ENCODE data around the gene ATP13A4. TPM values are rescaled to one million over a fixed set of nuclear protein-coding genes. Genes with fewer than 3 reads are reported as not detected.
"Not testable (repeated sequence)": the region's sequence is repeated elsewhere in the genome, so short reads cannot be mapped to it uniquely, and the experiment has no call there.

Gene ATP13A4
- polyA plus RNA-seq, 1 donor, result 0.48 TPM

- no peak for DNase-seq (ENCODE audit: low read depth)
These were observed 6.2 kb upstream of the ATP13A4 start for GRCh38 chr3:193560870-193561269.

- no peak for DNase-seq (ENCODE audit: low read depth)
These were observed 5.4 kb upstream of the ATP13A4 start for GRCh38 chr3:193560091-193560490.

- DNase-seq (ENCODE audit: low read depth), result no peak
These were observed 4.4 kb upstream of the ATP13A4 start for GRCh38 chr3:193559100-193559499.

- DNase-seq (ENCODE audit: low read depth), result no peak
These were observed 2.1 kb upstream of the ATP13A4 start for GRCh38 chr3:193556841-193557240.

GRCh38 chr3:193553586-193553985 is 1.1 kb downstream of the ATP13A4 start:
- DNase-seq (ENCODE audit: low read depth), result no peak

- no peak for DNase-seq (ENCODE audit: low read depth)
These were observed 1.8 kb downstream of the ATP13A4 start for GRCh38 chr3:193552923-193553322.

GRCh38 chr3:193548406-193548805 is 6.3 kb downstream of the ATP13A4 start:
- no peak for DNase-seq (ENCODE audit: low read depth)

- DNase-seq (ENCODE audit: low read depth), result no peak
These were observed 8.6 kb downstream of the ATP13A4 start for GRCh38 chr3:193546129-193546528.

GRCh38 chr3:193545304-193545703 is 9.4 kb downstream of the ATP13A4 start:
- DNase-seq (ENCODE audit: low read depth), result no peak

GRCh38 chr3:193544289-193544688 is 10.4 kb downstream of the ATP13A4 start:
- DNase-seq (ENCODE audit: low read depth), result no peak

GRCh38 chr3:193530231-193531165 is 24.2 kb downstream of the ATP13A4 start:
- DNase-seq (ENCODE audit: low read depth), result no peak

- DNase-seq (ENCODE audit: low read depth), result not testable (repeated sequence)
These were observed 28.6 kb downstream of the ATP13A4 start for GRCh38 chr3:193526085-193526484.

- no peak for DNase-seq (ENCODE audit: low read depth)
These were observed 32.2 kb downstream of the ATP13A4 start for GRCh38 chr3:193522473-193522872.

- DNase-seq (ENCODE audit: low read depth), result no peak
These were observed 34.0 kb downstream of the ATP13A4 start for GRCh38 chr3:193520738-193521137.

- DNase-seq (ENCODE audit: low read depth), result no peak
These were observed 38.7 kb downstream of the ATP13A4 start for GRCh38 chr3:193515966-193516365.

GRCh38 chr3:193510154-193510553 is 44.5 kb downstream of the ATP13A4 start:
- no peak for DNase-seq (ENCODE audit: low read depth)

GRCh38 chr3:193509103-193509965 is 45.4 kb downstream of the ATP13A4 start:
- DNase-seq (ENCODE audit: low read depth), result no peak

GRCh38 chr3:193508108-193508507 is 46.6 kb downstream of the ATP13A4 start:
- no peak for DNase-seq (ENCODE audit: low read depth)

- DNase-seq (ENCODE audit: low read depth), result no peak
These were observed 47.1 kb downstream of the ATP13A4 start for GRCh38 chr3:193507566-193507965.

GRCh38 chr3:193506921-193507320 is 47.8 kb downstream of the ATP13A4 start:
- peak; percentile 51 for DNase-seq (ENCODE audit: low read depth)

- no peak for DNase-seq (ENCODE audit: low read depth)
These were observed 51.8 kb downstream of the ATP13A4 start for GRCh38 chr3:193502871-193503270.

- DNase-seq (ENCODE audit: low read depth), result no peak
These were observed 54.8 kb downstream of the ATP13A4 start for GRCh38 chr3:193499801-193500485.
